ENCODE data around the gene ASTN2.

Gene ASTN2

DNA sequence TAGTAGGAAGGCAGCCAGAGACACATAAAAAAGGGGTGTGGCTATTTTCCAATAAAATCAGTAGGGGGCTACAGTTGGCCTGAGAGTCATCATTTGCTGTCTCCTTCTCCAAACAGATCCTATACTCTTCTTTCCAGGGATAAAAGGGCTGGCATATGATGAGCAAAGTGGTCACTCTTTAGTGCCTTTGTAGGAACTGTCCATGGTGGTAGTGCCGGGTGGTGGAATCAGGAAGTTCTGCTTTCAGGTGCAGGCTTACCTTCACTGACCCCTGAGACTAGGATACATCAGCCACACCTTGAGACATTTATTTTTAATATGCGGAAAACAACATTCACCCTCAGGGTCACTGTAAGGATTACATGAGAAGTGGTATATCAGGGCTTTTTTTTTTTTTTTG is 80.8 kb downstream of the ASTN2 start:
- Histone ChIP-seq H3K79me2 (ENCODE audit: insufficient read depth, low read depth) (no peaks in the 10 kb centered on the region), H3K4me3 (IDR thresholded peaks at IDR 0.05; ENCODE audit: insufficient read depth, low read depth, low read length) (no peak overlapping the region), H3K4me2 (no peak overlapping the region), H4K20me1 (ENCODE audit: insufficient read depth) (no peaks in the 10 kb centered on the region), H3K9ac (no peak overlapping the region), H3K4me1 (ENCODE audit: low read depth, poor library complexity, severe bottlenecking) (no peaks in the 10 kb centered on the region), H2AFZ (ENCODE audit: low read depth) (no peak overlapping the region), H3K27me3 (ENCODE audit: insufficient read depth, low read depth) (no peaks in the 10 kb centered on the region), H3K36me3 (ENCODE audit: insufficient read depth) (no peaks in the 10 kb centered on the region), H3K27ac (no peak overlapping the region)
- TF ChIP-seq, protein P1, sequence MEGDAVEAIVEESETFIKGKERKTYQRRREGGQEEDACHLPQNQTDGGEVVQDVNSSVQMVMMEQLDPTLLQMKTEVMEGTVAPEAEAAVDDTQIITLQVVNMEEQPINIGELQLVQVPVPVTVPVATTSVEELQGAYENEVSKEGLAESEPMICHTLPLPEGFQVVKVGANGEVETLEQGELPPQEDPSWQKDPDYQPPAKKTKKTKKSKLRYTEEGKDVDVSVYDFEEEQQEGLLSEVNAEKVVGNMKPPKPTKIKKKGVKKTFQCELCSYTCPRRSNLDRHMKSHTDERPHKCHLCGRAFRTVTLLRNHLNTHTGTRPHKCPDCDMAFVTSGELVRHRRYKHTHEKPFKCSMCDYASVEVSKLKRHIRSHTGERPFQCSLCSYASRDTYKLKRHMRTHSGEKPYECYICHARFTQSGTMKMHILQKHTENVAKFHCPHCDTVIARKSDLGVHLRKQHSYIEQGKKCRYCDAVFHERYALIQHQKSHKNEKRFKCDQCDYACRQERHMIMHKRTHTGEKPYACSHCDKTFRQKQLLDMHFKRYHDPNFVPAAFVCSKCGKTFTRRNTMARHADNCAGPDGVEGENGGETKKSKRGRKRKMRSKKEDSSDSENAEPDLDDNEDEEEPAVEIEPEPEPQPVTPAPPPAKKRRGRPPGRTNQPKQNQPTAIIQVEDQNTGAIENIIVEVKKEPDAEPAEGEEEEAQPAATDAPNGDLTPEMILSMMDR (conservative IDR thresholded peaks at IDR 0.05; ENCODE audit: low read depth, low read length) = no peak

DNA sequence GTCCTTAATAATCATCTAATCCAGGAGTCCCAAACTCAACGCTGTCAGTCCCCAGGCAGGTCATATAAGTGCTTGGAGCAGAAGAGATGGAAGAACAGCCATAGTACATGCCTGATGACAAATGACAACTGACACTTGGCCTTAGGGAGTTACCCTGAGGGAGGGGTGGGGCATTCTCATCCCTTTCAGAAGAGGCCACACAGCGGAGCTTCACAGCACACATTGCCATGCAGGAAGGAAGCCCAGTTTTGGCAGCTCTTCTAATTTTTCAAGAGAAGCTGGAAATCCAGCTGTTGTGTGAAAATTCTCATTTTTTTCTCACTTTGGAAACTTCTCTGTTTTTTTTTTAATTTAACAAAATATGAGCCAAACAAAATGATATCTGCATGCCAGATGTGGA is 89.0 kb downstream of the ASTN2 start:
- Histone ChIP-seq H3K4me1 (ENCODE audit: low read depth, poor library complexity, severe bottlenecking) (no peaks in the 10 kb centered on the region), H4K20me1 (ENCODE audit: insufficient read depth) (no peaks in the 10 kb centered on the region), H3K4me3 (IDR thresholded peaks at IDR 0.05; ENCODE audit: insufficient read depth, low read depth, low read length) (no peak overlapping the region), H3K36me3 (ENCODE audit: insufficient read depth) (no peaks in the 10 kb centered on the region), H3K9ac (no peak overlapping the region), H2AFZ (ENCODE audit: low read depth) (no peak overlapping the region), H3K27me3 (ENCODE audit: insufficient read depth, low read depth) (no peaks in the 10 kb centered on the region), H3K79me2 (ENCODE audit: insufficient read depth, low read depth) (no peaks in the 10 kb centered on the region), H3K27ac (no peak overlapping the region), H3K4me2 (no peak overlapping the region)
- TF ChIP-seq, protein P1 (conservative IDR thresholded peaks at IDR 0.05; ENCODE audit: low read depth, low read length) = no peak

DNA sequence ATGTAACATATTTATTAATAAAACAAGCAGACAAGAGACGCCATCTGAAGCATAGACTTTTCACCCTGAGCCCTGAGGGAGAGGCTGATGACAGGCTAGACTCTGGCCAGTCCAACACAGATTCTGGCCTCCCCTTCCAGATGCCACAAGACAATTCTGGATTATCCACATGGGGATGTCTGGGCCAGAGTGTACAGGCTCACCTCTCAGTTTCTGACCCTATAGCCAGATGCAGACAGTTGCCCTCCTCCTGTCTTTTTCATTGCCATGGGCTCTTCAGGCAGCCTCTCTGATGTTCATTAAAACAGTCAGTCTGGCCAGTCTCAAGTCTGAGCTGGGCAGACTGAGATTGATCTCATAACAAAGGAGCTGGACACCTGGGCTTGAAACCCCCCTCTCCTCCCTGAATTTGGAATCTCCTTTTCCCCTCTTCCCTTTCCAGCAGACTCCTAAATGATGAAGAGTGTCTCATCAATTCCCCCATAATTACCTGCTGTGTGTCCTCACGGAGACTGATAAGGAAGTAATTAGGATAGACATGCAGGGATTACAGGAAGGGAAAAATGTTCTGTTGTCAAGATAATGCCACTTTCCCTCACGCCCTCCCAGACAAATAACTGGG is 89.6 kb downstream of the ASTN2 start:
- H3K4me3 ChIP-seq (IDR thresholded peaks at IDR 0.05; ENCODE audit: insufficient read depth, low read depth, low read length) = no peak overlapping the region
- no peak overlapping the region for H2AFZ ChIP-seq (ENCODE audit: low read depth)
- no peak overlapping the region for H3K27ac ChIP-seq
- H3K4me1 ChIP-seq (ENCODE audit: low read depth, poor library complexity, severe bottlenecking) = no peaks in the 10 kb centered on the region
- H3K36me3 ChIP-seq (ENCODE audit: insufficient read depth) = no peaks in the 10 kb centered on the region
- no peak overlapping the region for H3K9ac ChIP-seq
- H3K27me3 ChIP-seq (ENCODE audit: insufficient read depth, low read depth) = no peaks in the 10 kb centered on the region
- H3K79me2 ChIP-seq (ENCODE audit: insufficient read depth, low read depth) = no peaks in the 10 kb centered on the region
- H4K20me1 ChIP-seq (ENCODE audit: insufficient read depth) = no peaks in the 10 kb centered on the region
- TF ChIP-seq, protein P1 (conservative IDR thresholded peaks at IDR 0.05; ENCODE audit: low read depth, low read length) = no peak
- H3K4me2 ChIP-seq = no peak overlapping the region

DNA sequence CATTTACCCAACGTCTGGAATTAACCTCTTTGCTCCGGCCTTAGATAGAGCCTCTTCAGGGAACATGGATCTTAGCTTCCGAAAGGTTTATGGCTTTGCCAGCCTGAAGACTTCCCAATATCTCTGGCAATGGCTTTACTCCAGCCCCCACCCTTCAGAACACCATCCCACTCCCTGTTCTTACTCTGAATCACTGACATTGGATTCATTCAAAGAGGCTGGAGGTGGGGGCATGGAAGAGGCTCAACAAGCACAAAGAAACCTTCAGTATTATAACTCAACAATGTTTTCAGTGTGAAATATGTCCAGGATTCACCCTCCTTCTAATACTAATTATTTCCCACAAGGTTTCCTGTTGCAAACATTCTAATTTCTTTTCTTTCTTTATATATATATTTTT is 91.5 kb downstream of the ASTN2 start:
- Histone ChIP-seq H3K79me2 (ENCODE audit: insufficient read depth, low read depth) (no peaks in the 10 kb centered on the region), H2AFZ (ENCODE audit: low read depth) (no peak overlapping the region), H3K27ac (no peak overlapping the region), H4K20me1 (ENCODE audit: insufficient read depth) (no peaks in the 10 kb centered on the region), H3K27me3 (ENCODE audit: insufficient read depth, low read depth) (no peaks in the 10 kb centered on the region), H3K9ac (no peak overlapping the region), H3K4me3 (IDR thresholded peaks at IDR 0.05; ENCODE audit: insufficient read depth, low read depth, low read length) (no peak overlapping the region), H3K36me3 (ENCODE audit: insufficient read depth) (no peaks in the 10 kb centered on the region), H3K4me2 (no peak overlapping the region), H3K4me1 (ENCODE audit: low read depth, poor library complexity, severe bottlenecking) (no peaks in the 10 kb centered on the region)
- TF ChIP-seq, protein P1 (conservative IDR thresholded peaks at IDR 0.05; ENCODE audit: low read depth, low read length) = no peak
